SU-DHL-6 (cell line): ENCODE data around the gene ANO2.

ENCODE experiments used
- H2AFZ ChIP-seq: fragments of 200-600 bp; sonication (generic); 2 replicates; pipeline ENCODE4 v1.6.1; 2014; ENCODE audit warnings: low read depth, mild to moderate bottlenecking, moderate library complexity, mixed read lengths, antibody characterized with exemption, low read length; ENCODE audit not compliant: severe bottlenecking
- H3F3A ChIP-seq: fragments of 200-600 bp; shearing (Covaris generic); 2 replicates; pipeline ENCODE4 v1.6.0; 2016; ENCODE audit warnings: antibody characterized with exemption, mild to moderate bottlenecking; ENCODE audit not compliant: insufficient read depth
- H3K27ac ChIP-seq: fragments of 200-600 bp; sonication (generic); 2 replicates; pipeline ENCODE4 v1.5.1; 2016; ENCODE audit warnings: low read depth, mild to moderate bottlenecking, low read length, moderate library complexity, mixed read lengths
- H3K27me3 ChIP-seq: fragments of 200-600 bp; sonication (generic), shearing (Covaris generic); 2 replicates; pipeline ENCODE4 v1.6.0; 2014; ENCODE audit warnings: mild to moderate bottlenecking, low read length
- H3K36me3 ChIP-seq: fragments of 200-600 bp; sonication (generic); 2 replicates; pipeline ENCODE4 v1.6.1; 2014; ENCODE audit warnings: mild to moderate bottlenecking, low read length, mixed read lengths
- H3K4me2 ChIP-seq: fragments of 300-600, 200-600 bp; shearing (Covaris generic), sonication (generic); 2 replicates; pipeline ENCODE4 v1.6.0; 2014; ENCODE audit warnings: low read length, low read depth, mild to moderate bottlenecking; ENCODE audit not compliant: poor library complexity, severe bottlenecking
- H3K4me3 ChIP-seq: fragments of 200-600 bp; sonication (generic); 2 replicates; pipeline ENCODE4 v1.5.1; 2014; ENCODE audit warnings: antibody characterized with exemption, low read length, mild to moderate bottlenecking, mixed read lengths; ENCODE audit not compliant: insufficient read depth, poor library complexity, severe bottlenecking
- H3K79me2 ChIP-seq: fragments of 200-600 bp; sonication (generic); 2 replicates; pipeline ENCODE4 v1.6.1; 2014; ENCODE audit warnings: mild to moderate bottlenecking, low read length, moderate library complexity; ENCODE audit not compliant: insufficient read depth
- H3K9ac ChIP-seq: fragments of 200-600 bp; sonication (generic); 2 replicates; pipeline ENCODE4 v1.7.0; 2014; ENCODE audit warnings: mild to moderate bottlenecking, low read length
- H3K9me2 ChIP-seq: fragments of 200-600 bp; sonication (generic); replicated peaks from 2 replicates; pipeline ENCODE4 v1.6.1; 2014; ENCODE audit warnings: low read length; ENCODE audit not compliant: insufficient read depth
- H3K9me3 ChIP-seq: fragments of 200-600 bp; sonication (generic); 2 replicates; pipeline ENCODE4 v1.6.1; 2014; ENCODE audit warnings: low read length, mixed read lengths; ENCODE audit not compliant: insufficient read depth
- H4K20me1 ChIP-seq: fragments of 200-600 bp; sonication (generic); 2 replicates; pipeline ENCODE4 v1.6.1; 2014; ENCODE audit warnings: low read depth, mild to moderate bottlenecking, antibody characterized with exemption, low read length, moderate library complexity, mixed read lengths
- CTCF ChIP-seq: fragments of 200-600 bp; sonication (generic); IDR thresholded peaks from one replicate; pipeline ENCODE4 v1.5.1; 2017; ENCODE audit warnings: antibody characterized with exemption, mild to moderate bottlenecking, low read length, moderate library complexity; ENCODE audit not compliant: insufficient read depth, poor library complexity, severe bottlenecking
- EZH2phosphoT487 ChIP-seq: fragments of 200-600 bp; sonication (generic), shearing (Covaris generic); conservative IDR thresholded peaks from 2 replicates; pipeline ENCODE4 v1.6.1; 2018; ENCODE audit warnings: mild to moderate bottlenecking, antibody characterized with exemption, low read length, moderate library complexity, mixed read lengths

Gene ANO2

GRCh38 chr12:5650829-5651461 lies 294.1 kb downstream of the ANO2 start:
- no peak overlapping the region for H3K27ac ChIP-seq
- H3K27me3 ChIP-seq: no peaks in the 10 kb centered on the region
- H3K79me2 ChIP-seq: no peaks in the 10 kb centered on the region
- no peaks in the 10 kb centered on the region for H3K36me3 ChIP-seq
- no peak for TF ChIP-seq EZH2phosphoT487
- no peak for TF ChIP-seq CTCF
- H3K4me3 ChIP-seq: no peak overlapping the region
- H3K9me3 ChIP-seq: no peaks in the 10 kb centered on the region
- H3K4me2 ChIP-seq: no peak overlapping the region
- H4K20me1 ChIP-seq: no peaks in the 10 kb centered on the region
- H3F3A ChIP-seq: no peaks in the 10 kb centered on the region
- H3K9me2 ChIP-seq: no peaks in the 10 kb centered on the region
- no peak overlapping the region for H3K9ac ChIP-seq
- H2AFZ ChIP-seq: no peak overlapping the region

- TF ChIP-seq EZH2phosphoT487: no peak
- no peak for TF ChIP-seq CTCF
- H3F3A ChIP-seq: no peaks in the 10 kb centered on the region
- no peak overlapping the region for H3K4me3 ChIP-seq
- H3K9me2 ChIP-seq: no peaks in the 10 kb centered on the region
- H2AFZ ChIP-seq: no peak overlapping the region
- H3K4me2 ChIP-seq: no peak overlapping the region
- H3K36me3 ChIP-seq: no peaks in the 10 kb centered on the region
- no peaks in the 10 kb centered on the region for H3K27me3 ChIP-seq
- H3K27ac ChIP-seq: no peak overlapping the region
- H3K9ac ChIP-seq: no peak overlapping the region
- no peaks in the 10 kb centered on the region for H4K20me1 ChIP-seq
- no peaks in the 10 kb centered on the region for H3K9me3 ChIP-seq
- H3K79me2 ChIP-seq: no peaks in the 10 kb centered on the region
These were observed 294.8 kb downstream of the ANO2 start for GRCh38 chr12:5650281-5650680.

- Histone ChIP-seq H4K20me1 (no peaks in the 10 kb centered on the region), H3K9me2 (no peaks in the 10 kb centered on the region), H3K79me2 (no peaks in the 10 kb centered on the region), H2AFZ (no peak overlapping the region), H3K27ac (no peak overlapping the region), H3K9ac (no peak overlapping the region), H3K9me3 (no peaks in the 10 kb centered on the region), H3K27me3 (no peaks in the 10 kb centered on the region), H3F3A (no peaks in the 10 kb centered on the region), H3K4me3 (no peak overlapping the region), H3K4me2 (no peak overlapping the region), H3K36me3 (no peaks in the 10 kb centered on the region)
- no peak for TF ChIP-seq EZH2phosphoT487
- peak; percentile 18 for TF ChIP-seq CTCF
These were observed 296.2 kb downstream of the ANO2 start for GRCh38 chr12:5648692-5649359.
